HL-60 (cell line): ENCODE data around the gene HS3ST4.

Experiments used
- DNase-seq, 2 experiments: peaks; one replicate each; pipeline ENCODE4 v3.0.0-alpha.2; 2010 to 2020; ENCODE audit warnings: low read depth in 1 of 2, low spot score in 1 of 2
- H3K27ac ChIP-seq: fragments of 250-450 bp; sonication (Bioruptor Pico); replicated peaks from 2 replicates; pipeline ENCODE4 v1.5.1; 2020; ENCODE audit warnings: mild to moderate bottlenecking, moderate library complexity
- H3K27me3 ChIP-seq: fragments of 250-450 bp; sonication (Bioruptor Pico); 2 replicates; pipeline ENCODE4 v1.5.1; 2021; ENCODE audit warnings: mild to moderate bottlenecking, moderate library complexity; ENCODE audit not compliant: insufficient read depth, poor library complexity, severe bottlenecking
- H3K4me3 ChIP-seq: replicated peaks from 2 replicates; pipeline ENCODE4 v1.5.1; 2011; ENCODE audit warnings: mild to moderate bottlenecking, control low read depth, low read length; ENCODE audit not compliant: insufficient read depth
- CTCF ChIP-seq: IDR thresholded peaks from one replicate; pipeline ENCODE4 v1.5.1; 2011; ENCODE audit warnings: low read length, control low read depth, inconsistent platforms; ENCODE audit not compliant: insufficient read depth
- GABPA ChIP-seq: IDR thresholded peaks from 2 replicates; pipeline ENCODE4 v1.6.1; 2012; ENCODE audit warnings: low read depth
- POLR2AphosphoS5 ChIP-seq: IDR thresholded peaks from 2 replicates; pipeline ENCODE4 v1.6.1; 2012; ENCODE audit warnings: low read depth
- REST ChIP-seq: IDR thresholded peaks from 2 replicates; pipeline ENCODE4 v1.6.1; 2012; ENCODE audit warnings: low read depth; ENCODE audit not compliant: insufficient replicate concordance
- SPI1 ChIP-seq: IDR thresholded peaks from 2 replicates; pipeline ENCODE4 v1.6.1; 2012; ENCODE audit warnings: low read depth, mild to moderate bottlenecking, borderline replicate concordance

HS3ST4 gene

GRCh38 chr16:25838724-25839186 lies 147.0 kb downstream of the HS3ST4 start:
- peak in 1 of 2 experiments; percentile 34 for DNase-seq
- TF ChIP-seq GABPA (no peak), CTCF (peak; percentile 46)
- Histone ChIP-seq H3K4me3 (no peak overlapping the region), H3K27ac (no peak overlapping the region), H3K27me3 (no peaks in the 10 kb centered on the region)

GRCh38 chr16:25841761-25842160 lies 150.0 kb downstream of the HS3ST4 start:
- TF ChIP-seq CTCF: no peak
- no peak for TF ChIP-seq GABPA
- no peak for TF ChIP-seq POLR2AphosphoS5
- TF ChIP-seq SPI1: no peak
- no peak overlapping the region for H3K4me3 ChIP-seq
- DNase-seq: no peak
- H3K27me3 ChIP-seq: no peaks in the 10 kb centered on the region
- no peak overlapping the region for H3K27ac ChIP-seq

- TF ChIP-seq CTCF: no peak
- no peak for TF ChIP-seq POLR2AphosphoS5
- TF ChIP-seq SPI1: no peak
- no peak for TF ChIP-seq GABPA
- TF ChIP-seq REST: no peak
- no peak overlapping the region for H3K27ac ChIP-seq
- no peak overlapping the region for H3K4me3 ChIP-seq
- no peak for DNase-seq
- H3K27me3 ChIP-seq: no peaks in the 10 kb centered on the region
These were observed 154.1 kb downstream of the HS3ST4 start for GRCh38 chr16:25845901-25846300.

GRCh38 chr16:25854141-25854540 lies 162.4 kb downstream of the HS3ST4 start:
- Histone ChIP-seq H3K4me3 (no peak overlapping the region), H3K27me3 (no peaks in the 10 kb centered on the region), H3K27ac (no peak overlapping the region)
- DNase-seq: no peak
- TF ChIP-seq GABPA: no peak

- DNase-seq: no peak
- Histone ChIP-seq H3K4me3 (no peak overlapping the region), H3K27me3 (no peaks in the 10 kb centered on the region), H3K27ac (no peak overlapping the region)
- TF ChIP-seq GABPA: no peak
- TF ChIP-seq CTCF: no peak
- no peak for TF ChIP-seq SPI1
- TF ChIP-seq REST: no peak
- TF ChIP-seq POLR2AphosphoS5: no peak
These were observed 163.3 kb downstream of the HS3ST4 start for GRCh38 chr16:25855063-25855462.
